Neural cell (in vitro differentiated cells): ENCODE results near the gene DHRS3. TPM values are rescaled to one million over a fixed set of nuclear protein-coding genes. Genes with fewer than 3 reads are reported as not detected.

ENCODE experiments used
- H2AFZ ChIP-seq: fragments of 200-600, 300-800 bp; sonication (generic), shearing (Covaris generic); 2 replicates; pipeline ENCODE4 v1.6.0; 2014; ENCODE audit warnings: low read depth, mild to moderate bottlenecking, antibody characterized with exemption, low read length, moderate library complexity
- H3F3A ChIP-seq: fragments of 200-600 bp; shearing (Covaris generic); 2 replicates; pipeline ENCODE4 v1.6.1; 2016; ENCODE audit warnings: mild to moderate bottlenecking, moderate library complexity, mixed read lengths, antibody characterized with exemption, low read length; ENCODE audit not compliant: insufficient read depth, poor library complexity, severe bottlenecking
- H3K27ac ChIP-seq: fragments of 200-600, 300-800 bp; sonication (generic), shearing (Covaris generic); 2 replicates; pipeline ENCODE4 v1.5.1; 2014; ENCODE audit warnings: mild to moderate bottlenecking, low read length, moderate library complexity
- H3K27me3 ChIP-seq: fragments of 300-800, 200-600 bp; sonication (generic), shearing (Covaris generic); 2 replicates; pipeline ENCODE4 v1.6.0; 2014; ENCODE audit warnings: mild to moderate bottlenecking, low read depth, low read length, moderate library complexity; ENCODE audit not compliant: insufficient read depth
- H3K36me3 ChIP-seq: fragments of 300-800, 200-600 bp; sonication (generic), shearing (Covaris generic); 2 replicates; pipeline ENCODE4 v1.5.1; 2014; ENCODE audit warnings: mild to moderate bottlenecking, antibody characterized with exemption, low read length, moderate library complexity; ENCODE audit not compliant: insufficient read depth
- H3K4me2 ChIP-seq: fragments of 300-800, 200-600 bp; sonication (generic), shearing (Covaris generic); 2 replicates; pipeline ENCODE4 v1.6.0; 2014; ENCODE audit warnings: mild to moderate bottlenecking, low read length
- H3K4me3 ChIP-seq: fragments of 300-800, 200-600 bp; sonication (generic), shearing (Covaris generic); 2 replicates; pipeline ENCODE4 v1.5.1; 2014; ENCODE audit warnings: mild to moderate bottlenecking, low read length, moderate library complexity
- H3K79me2 ChIP-seq: fragments of 200-600 bp; shearing (Covaris generic); replicated peaks from 2 replicates; pipeline ENCODE4 v1.6.0; 2014; ENCODE audit warnings: mild to moderate bottlenecking, low read length, moderate library complexity; ENCODE audit not compliant: insufficient read depth
- H3K9ac ChIP-seq: fragments of 300-800, 200-600 bp; sonication (generic), shearing (Covaris generic); 2 replicates; pipeline ENCODE4 v1.6.1; 2016; ENCODE audit warnings: mild to moderate bottlenecking, low read length, mixed read lengths
- H3K9me2 ChIP-seq: fragments of 200-600 bp; shearing (Covaris generic); 2 replicates; pipeline ENCODE4 v1.6.1; 2016; ENCODE audit warnings: mild to moderate bottlenecking, low read length, mixed read lengths; ENCODE audit not compliant: insufficient read depth
- H3K9me3 ChIP-seq: fragments of 200-600, 300-800 bp; sonication (generic), shearing (Covaris generic); 2 replicates; pipeline ENCODE4 v1.6.1; 2016; ENCODE audit warnings: mild to moderate bottlenecking, mixed run types, low read length, moderate library complexity, mixed read lengths
- H4K20me1 ChIP-seq: fragments of 200-600 bp; shearing (Covaris generic); 2 replicates; pipeline ENCODE4 v1.6.1; 2016; ENCODE audit warnings: mild to moderate bottlenecking, mixed run types; ENCODE audit not compliant: insufficient read depth
- EP300 ChIP-seq: fragments of 450-650 bp; conservative IDR thresholded peaks from 2 replicates; pipeline ENCODE4 v1.6.1; 2014; ENCODE audit warnings: antibody characterized with exemption, mild to moderate bottlenecking, moderate library complexity; ENCODE audit not compliant: poor library complexity, severe bottlenecking
- EZH2 ChIP-seq: fragments of 200-600, 300-800 bp; shearing (Covaris generic), sonication (generic); IDR thresholded peaks from 2 replicates; pipeline ENCODE4 v1.6.1; 2014; ENCODE audit warnings: antibody characterized with exemption, low read length, borderline replicate concordance, mild to moderate bottlenecking; ENCODE audit not compliant: insufficient read depth, poor library complexity, severe bottlenecking
- MXI1 ChIP-seq: fragments of 450-650 bp; conservative IDR thresholded peaks from 2 replicates; pipeline ENCODE4 v1.6.1; 2014; ENCODE audit warnings: antibody characterized with exemption, mild to moderate bottlenecking; ENCODE audit not compliant: poor library complexity, severe bottlenecking
- POLR2AphosphoS5 ChIP-seq: IDR thresholded peaks from 2 replicates; pipeline ENCODE4 v1.6.1; 2012
- RAD21 ChIP-seq: fragments of 450-650 bp; conservative IDR thresholded peaks from 2 replicates; pipeline ENCODE4 v1.6.1; 2014; ENCODE audit warnings: antibody characterized with exemption, mild to moderate bottlenecking, moderate library complexity
- SMC3 ChIP-seq: fragments of 450-650 bp; conservative IDR thresholded peaks from 2 replicates; pipeline ENCODE4 v1.6.1; 2014; ENCODE audit warnings: antibody characterized with exemption, mild to moderate bottlenecking, moderate library complexity; ENCODE audit not compliant: poor library complexity
- TAF1 ChIP-seq: IDR thresholded peaks from 2 replicates; pipeline ENCODE4 v1.6.1; 2012; ENCODE audit warnings: low read depth
- polyA plus RNA-seq: library from polyadenylated mRNA; depleted of rRNA; stranded (reverse); fragments of >200 nt; gene quantifications from 2 replicates; pipeline ENCODE4 v1.2.3, GENCODE V29; 2014
- TF ChIP-seq, protein P1 (sequence below): IDR thresholded peaks from 2 replicates; pipeline ENCODE4 v1.6.1; 2012; ENCODE audit warnings: borderline replicate concordance
- TF ChIP-seq, protein P2 (sequence below): fragments of 450-650 bp; IDR thresholded peaks from 2 replicates; pipeline ENCODE4 v1.5.1; 2014; ENCODE audit warnings: antibody characterized with exemption, mild to moderate bottlenecking, moderate library complexity; ENCODE audit not compliant: poor library complexity, severe bottlenecking

DHRS3 gene
- polyA plus RNA-seq, 1 donor from 2014 or later = 0.22 TPM

DNA sequence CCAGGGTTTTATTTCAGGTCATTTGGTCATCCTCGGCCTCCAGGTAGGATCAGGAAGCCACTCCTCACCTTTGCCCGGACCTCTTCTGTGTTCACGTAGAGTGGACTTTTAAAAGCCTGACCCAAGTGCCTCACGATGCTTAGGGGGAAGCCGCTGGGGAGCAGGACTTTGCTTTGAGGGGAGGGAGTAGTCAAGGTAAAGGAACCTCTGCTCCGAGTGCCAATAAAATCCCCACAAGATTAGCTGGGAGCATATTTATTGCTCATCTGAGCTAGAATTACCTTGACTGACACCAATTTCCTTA lies 603 bp upstream of the DHRS3 start:
- no peak overlapping the region for H2AFZ ChIP-seq
- peaks cover 3% of the 10 kb centered on the region for H3F3A ChIP-seq
- H3K27ac ChIP-seq = no peak overlapping the region

DNA sequence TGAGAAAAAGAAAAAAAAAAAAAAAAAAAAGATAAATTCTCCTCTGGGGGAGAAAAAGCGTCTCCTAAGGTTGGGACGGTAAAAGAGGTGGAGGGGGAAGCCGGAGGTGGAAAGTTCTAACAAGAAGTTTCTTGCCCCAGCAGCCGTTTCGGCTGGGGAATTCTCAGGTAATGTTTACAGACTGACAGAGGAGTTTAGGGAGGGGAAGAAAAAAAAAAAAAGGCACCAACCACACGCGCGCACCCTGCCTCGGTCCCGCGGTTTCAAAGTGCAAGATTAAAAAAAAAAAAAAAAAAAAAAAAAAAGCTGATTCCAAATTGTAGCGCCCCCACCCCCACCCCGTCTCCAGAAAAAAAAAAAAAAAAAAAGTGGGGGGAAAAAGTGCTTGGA lies 504 bp downstream of the DHRS3 start:
- peaks cover 3% of the 10 kb centered on the region for H3F3A ChIP-seq
- no peak for TF ChIP-seq POLR2AphosphoS5
- TF ChIP-seq, protein P1, sequence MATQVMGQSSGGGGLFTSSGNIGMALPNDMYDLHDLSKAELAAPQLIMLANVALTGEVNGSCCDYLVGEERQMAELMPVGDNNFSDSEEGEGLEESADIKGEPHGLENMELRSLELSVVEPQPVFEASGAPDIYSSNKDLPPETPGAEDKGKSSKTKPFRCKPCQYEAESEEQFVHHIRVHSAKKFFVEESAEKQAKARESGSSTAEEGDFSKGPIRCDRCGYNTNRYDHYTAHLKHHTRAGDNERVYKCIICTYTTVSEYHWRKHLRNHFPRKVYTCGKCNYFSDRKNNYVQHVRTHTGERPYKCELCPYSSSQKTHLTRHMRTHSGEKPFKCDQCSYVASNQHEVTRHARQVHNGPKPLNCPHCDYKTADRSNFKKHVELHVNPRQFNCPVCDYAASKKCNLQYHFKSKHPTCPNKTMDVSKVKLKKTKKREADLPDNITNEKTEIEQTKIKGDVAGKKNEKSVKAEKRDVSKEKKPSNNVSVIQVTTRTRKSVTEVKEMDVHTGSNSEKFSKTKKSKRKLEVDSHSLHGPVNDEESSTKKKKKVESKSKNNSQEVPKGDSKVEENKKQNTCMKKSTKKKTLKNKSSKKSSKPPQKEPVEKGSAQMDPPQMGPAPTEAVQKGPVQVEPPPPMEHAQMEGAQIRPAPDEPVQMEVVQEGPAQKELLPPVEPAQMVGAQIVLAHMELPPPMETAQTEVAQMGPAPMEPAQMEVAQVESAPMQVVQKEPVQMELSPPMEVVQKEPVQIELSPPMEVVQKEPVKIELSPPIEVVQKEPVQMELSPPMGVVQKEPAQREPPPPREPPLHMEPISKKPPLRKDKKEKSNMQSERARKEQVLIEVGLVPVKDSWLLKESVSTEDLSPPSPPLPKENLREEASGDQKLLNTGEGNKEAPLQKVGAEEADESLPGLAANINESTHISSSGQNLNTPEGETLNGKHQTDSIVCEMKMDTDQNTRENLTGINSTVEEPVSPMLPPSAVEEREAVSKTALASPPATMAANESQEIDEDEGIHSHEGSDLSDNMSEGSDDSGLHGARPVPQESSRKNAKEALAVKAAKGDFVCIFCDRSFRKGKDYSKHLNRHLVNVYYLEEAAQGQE = peak; percentile 23
- TF ChIP-seq, protein P2, sequence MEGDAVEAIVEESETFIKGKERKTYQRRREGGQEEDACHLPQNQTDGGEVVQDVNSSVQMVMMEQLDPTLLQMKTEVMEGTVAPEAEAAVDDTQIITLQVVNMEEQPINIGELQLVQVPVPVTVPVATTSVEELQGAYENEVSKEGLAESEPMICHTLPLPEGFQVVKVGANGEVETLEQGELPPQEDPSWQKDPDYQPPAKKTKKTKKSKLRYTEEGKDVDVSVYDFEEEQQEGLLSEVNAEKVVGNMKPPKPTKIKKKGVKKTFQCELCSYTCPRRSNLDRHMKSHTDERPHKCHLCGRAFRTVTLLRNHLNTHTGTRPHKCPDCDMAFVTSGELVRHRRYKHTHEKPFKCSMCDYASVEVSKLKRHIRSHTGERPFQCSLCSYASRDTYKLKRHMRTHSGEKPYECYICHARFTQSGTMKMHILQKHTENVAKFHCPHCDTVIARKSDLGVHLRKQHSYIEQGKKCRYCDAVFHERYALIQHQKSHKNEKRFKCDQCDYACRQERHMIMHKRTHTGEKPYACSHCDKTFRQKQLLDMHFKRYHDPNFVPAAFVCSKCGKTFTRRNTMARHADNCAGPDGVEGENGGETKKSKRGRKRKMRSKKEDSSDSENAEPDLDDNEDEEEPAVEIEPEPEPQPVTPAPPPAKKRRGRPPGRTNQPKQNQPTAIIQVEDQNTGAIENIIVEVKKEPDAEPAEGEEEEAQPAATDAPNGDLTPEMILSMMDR = no peak
- no peaks in the 10 kb centered on the region for H3K79me2 ChIP-seq
- no peaks in the 10 kb centered on the region for H3K36me3 ChIP-seq
- H2AFZ ChIP-seq = no peak overlapping the region
- H3K4me3 ChIP-seq = peak overlapping the region; percentile 82
- H3K9ac ChIP-seq = peak overlapping the region; percentile 48
- no peaks in the 10 kb centered on the region for H3K9me2 ChIP-seq
- peak overlapping the region; percentile 42 for H3K4me2 ChIP-seq
- H3K9me3 ChIP-seq = no peaks in the 10 kb centered on the region
- no peak overlapping the region for H3K27ac ChIP-seq
- peaks cover 51% of the 10 kb centered on the region for H3K27me3 ChIP-seq
- no peaks in the 10 kb centered on the region for H4K20me1 ChIP-seq

More for the DNA sequence above, 603 bp upstream of the DHRS3 start:
- peaks cover 51% of the 10 kb centered on the region for H3K27me3 ChIP-seq
- no peaks in the 10 kb centered on the region for H3K9me2 ChIP-seq
- H3K9ac ChIP-seq = peak overlapping the region; percentile 48
- H3K4me3 ChIP-seq = peak overlapping the region; percentile 82
- H4K20me1 ChIP-seq = no peaks in the 10 kb centered on the region
- no peaks in the 10 kb centered on the region for H3K9me3 ChIP-seq
- H3K36me3 ChIP-seq = no peaks in the 10 kb centered on the region
- peak overlapping the region; percentile 42 for H3K4me2 ChIP-seq
- TF ChIP-seq, protein P2 = no peak
- TF ChIP-seq EP300 (no peak), POLR2AphosphoS5 (no peak), EZH2 (no peak), SMC3 (no peak), TAF1 (no peak), RAD21 (no peak), MXI1 (no peak)
- TF ChIP-seq, protein P1 = no peak
- no peaks in the 10 kb centered on the region for H3K79me2 ChIP-seq
